Measurements from ENCODE around the gene KRTAP5-5. TPM values are rescaled to one million over a fixed set of nuclear protein-coding genes. Genes with fewer than 3 reads are reported as not detected.

KRTAP5-5 gene
- total and polyA plus RNA-seq, 10 of the 15 experiments (the other 5 are each of a cell fraction or from before 2014, with no cell fraction given): not detected

DNA sequence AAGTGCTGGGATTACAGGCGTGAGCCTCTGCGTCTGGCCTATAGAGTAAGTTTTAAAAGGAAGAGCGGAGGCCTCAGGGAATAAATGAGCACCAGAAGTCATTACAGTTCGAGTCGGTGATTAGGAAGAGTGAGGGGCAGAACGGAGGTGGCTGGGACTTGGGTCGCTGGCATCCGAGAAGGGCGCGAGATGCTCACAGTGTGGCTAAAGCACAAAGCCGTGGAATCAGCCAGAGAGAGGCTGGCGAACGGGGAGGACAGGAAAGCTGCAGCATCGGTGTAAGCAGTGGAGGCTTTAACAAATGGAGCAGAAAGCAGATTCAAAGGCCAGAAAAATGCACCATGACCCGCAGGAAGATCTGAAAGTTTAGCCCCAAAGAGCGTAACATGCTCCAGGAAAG, 5.0 kb upstream of the KRTAP5-5 start:
- POLR2A ChIA-PET: no interaction called here
- no peak for FAIRE-seq
- intact Hi-C loops (cut with micrococcal nuclease; ENCODE audit: unreplicated experiment): no loop called here

More for the DNA sequence above, 5.0 kb upstream of the KRTAP5-5 start:
- Histone ChIP-seq H3K9ac (ENCODE audit: control insufficient read depth, insufficient read depth, low read length) (no peak overlapping the region), H3K9me3 (replicated peaks; ENCODE audit: control insufficient read depth, insufficient read depth, low read length) (no peaks in the 10 kb centered on the region), H3K27me3 (replicated peaks in 1 of 2; ENCODE audit: control insufficient read depth in 2 of 2, insufficient read depth in 2 of 2, low read length in 1 of 2) (peaks cover 0 to 5% of the 10 kb centered on the region in 2 experiments; a peak in 2 of 4 replicates), H3K4me1 (ENCODE audit: control insufficient read depth, insufficient read depth, low read length) (no peaks in the 10 kb centered on the region), H3K27ac (ENCODE audit: control insufficient read depth, insufficient read depth) (no peak overlapping the region), H2AFZ (ENCODE audit: control insufficient read depth, low read depth, low read length) (no peak overlapping the region), H3K4me3 (no peak overlapping the region), H4K20me1 (ENCODE audit: control insufficient read depth, insufficient read depth) (no peaks in the 10 kb centered on the region), H3K4me2 (ENCODE audit: control insufficient read depth, insufficient read depth) (no peak overlapping the region), H3K36me3 (ENCODE audit: control insufficient read depth in 2 of 2, insufficient read depth in 2 of 2, low read length in 1 of 2) (no peaks in the 10 kb centered on the region), H3K79me2 (ENCODE audit: control insufficient read depth, insufficient read depth, low read length) (no peaks in the 10 kb centered on the region)
- RAD21 ChIA-PET (ENCODE audit: unreplicated experiment): no interaction called here
- 53% methylated on average over 16 of the region's 16 CpGs for WGBS (ENCODE audit: insufficient coverage, insufficient replicate concordance, low lambda C conversion rate, missing lambda C conversion rate)
- DNase-seq (ENCODE audit: low read depth, low spot score): no peak
- CTCF ChIA-PET: no interaction called here
- in situ Hi-C loops (cut with MboI): no loop called here
- TF ChIP-seq POLR2A (IDR thresholded peaks at IDR 0.05; ENCODE audit: low read depth, low read length) (no peak), NBN (IDR thresholded peaks at IDR 0.05) (no peak), RBBP5 (conservative IDR thresholded peaks at IDR 0.05) (no peak), BACH1 (IDR thresholded peaks at IDR 0.05; ENCODE audit: borderline replicate concordance) (no peak), YBX1 (IDR thresholded peaks at IDR 0.05) (no peak), SUZ12 (IDR thresholded peaks at IDR 0.05; ENCODE audit: unreplicated experiment) (no peak), WRNIP1 (IDR thresholded peaks at IDR 0.05; ENCODE audit: borderline replicate concordance, low read depth, low read length) (no peak), SP1 (IDR thresholded peaks at IDR 0.05; ENCODE audit: low read depth, low read length) (no peak), IKZF2 (IDR thresholded peaks at IDR 0.05) (no peak), EED (IDR thresholded peaks at IDR 0.05; ENCODE audit: low read depth) (no peak), RFX5 (IDR thresholded peaks at IDR 0.05; ENCODE audit: low read depth, low read length) (no peak), ZNF622 (IDR thresholded peaks at IDR 0.05) (no peak)
- TF ChIP-seq, protein P1, sequence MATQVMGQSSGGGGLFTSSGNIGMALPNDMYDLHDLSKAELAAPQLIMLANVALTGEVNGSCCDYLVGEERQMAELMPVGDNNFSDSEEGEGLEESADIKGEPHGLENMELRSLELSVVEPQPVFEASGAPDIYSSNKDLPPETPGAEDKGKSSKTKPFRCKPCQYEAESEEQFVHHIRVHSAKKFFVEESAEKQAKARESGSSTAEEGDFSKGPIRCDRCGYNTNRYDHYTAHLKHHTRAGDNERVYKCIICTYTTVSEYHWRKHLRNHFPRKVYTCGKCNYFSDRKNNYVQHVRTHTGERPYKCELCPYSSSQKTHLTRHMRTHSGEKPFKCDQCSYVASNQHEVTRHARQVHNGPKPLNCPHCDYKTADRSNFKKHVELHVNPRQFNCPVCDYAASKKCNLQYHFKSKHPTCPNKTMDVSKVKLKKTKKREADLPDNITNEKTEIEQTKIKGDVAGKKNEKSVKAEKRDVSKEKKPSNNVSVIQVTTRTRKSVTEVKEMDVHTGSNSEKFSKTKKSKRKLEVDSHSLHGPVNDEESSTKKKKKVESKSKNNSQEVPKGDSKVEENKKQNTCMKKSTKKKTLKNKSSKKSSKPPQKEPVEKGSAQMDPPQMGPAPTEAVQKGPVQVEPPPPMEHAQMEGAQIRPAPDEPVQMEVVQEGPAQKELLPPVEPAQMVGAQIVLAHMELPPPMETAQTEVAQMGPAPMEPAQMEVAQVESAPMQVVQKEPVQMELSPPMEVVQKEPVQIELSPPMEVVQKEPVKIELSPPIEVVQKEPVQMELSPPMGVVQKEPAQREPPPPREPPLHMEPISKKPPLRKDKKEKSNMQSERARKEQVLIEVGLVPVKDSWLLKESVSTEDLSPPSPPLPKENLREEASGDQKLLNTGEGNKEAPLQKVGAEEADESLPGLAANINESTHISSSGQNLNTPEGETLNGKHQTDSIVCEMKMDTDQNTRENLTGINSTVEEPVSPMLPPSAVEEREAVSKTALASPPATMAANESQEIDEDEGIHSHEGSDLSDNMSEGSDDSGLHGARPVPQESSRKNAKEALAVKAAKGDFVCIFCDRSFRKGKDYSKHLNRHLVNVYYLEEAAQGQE (IDR thresholded peaks at IDR 0.05; ENCODE audit: low read depth, low read length): no peak
- TF ChIP-seq, protein P2, sequence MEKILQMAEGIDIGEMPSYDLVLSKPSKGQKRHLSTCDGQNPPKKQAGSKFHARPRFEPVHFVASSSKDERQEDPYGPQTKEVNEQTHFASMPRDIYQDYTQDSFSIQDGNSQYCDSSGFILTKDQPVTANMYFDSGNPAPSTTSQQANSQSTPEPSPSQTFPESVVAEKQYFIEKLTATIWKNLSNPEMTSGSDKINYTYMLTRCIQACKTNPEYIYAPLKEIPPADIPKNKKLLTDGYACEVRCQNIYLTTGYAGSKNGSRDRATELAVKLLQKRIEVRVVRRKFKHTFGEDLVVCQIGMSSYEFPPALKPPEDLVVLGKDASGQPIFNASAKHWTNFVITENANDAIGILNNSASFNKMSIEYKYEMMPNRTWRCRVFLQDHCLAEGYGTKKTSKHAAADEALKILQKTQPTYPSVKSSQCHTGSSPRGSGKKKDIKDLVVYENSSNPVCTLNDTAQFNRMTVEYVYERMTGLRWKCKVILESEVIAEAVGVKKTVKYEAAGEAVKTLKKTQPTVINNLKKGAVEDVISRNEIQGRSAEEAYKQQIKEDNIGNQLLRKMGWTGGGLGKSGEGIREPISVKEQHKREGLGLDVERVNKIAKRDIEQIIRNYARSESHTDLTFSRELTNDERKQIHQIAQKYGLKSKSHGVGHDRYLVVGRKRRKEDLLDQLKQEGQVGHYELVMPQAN (conservative IDR thresholded peaks at IDR 0.05): no peak
- TF ChIP-seq, protein P3, sequence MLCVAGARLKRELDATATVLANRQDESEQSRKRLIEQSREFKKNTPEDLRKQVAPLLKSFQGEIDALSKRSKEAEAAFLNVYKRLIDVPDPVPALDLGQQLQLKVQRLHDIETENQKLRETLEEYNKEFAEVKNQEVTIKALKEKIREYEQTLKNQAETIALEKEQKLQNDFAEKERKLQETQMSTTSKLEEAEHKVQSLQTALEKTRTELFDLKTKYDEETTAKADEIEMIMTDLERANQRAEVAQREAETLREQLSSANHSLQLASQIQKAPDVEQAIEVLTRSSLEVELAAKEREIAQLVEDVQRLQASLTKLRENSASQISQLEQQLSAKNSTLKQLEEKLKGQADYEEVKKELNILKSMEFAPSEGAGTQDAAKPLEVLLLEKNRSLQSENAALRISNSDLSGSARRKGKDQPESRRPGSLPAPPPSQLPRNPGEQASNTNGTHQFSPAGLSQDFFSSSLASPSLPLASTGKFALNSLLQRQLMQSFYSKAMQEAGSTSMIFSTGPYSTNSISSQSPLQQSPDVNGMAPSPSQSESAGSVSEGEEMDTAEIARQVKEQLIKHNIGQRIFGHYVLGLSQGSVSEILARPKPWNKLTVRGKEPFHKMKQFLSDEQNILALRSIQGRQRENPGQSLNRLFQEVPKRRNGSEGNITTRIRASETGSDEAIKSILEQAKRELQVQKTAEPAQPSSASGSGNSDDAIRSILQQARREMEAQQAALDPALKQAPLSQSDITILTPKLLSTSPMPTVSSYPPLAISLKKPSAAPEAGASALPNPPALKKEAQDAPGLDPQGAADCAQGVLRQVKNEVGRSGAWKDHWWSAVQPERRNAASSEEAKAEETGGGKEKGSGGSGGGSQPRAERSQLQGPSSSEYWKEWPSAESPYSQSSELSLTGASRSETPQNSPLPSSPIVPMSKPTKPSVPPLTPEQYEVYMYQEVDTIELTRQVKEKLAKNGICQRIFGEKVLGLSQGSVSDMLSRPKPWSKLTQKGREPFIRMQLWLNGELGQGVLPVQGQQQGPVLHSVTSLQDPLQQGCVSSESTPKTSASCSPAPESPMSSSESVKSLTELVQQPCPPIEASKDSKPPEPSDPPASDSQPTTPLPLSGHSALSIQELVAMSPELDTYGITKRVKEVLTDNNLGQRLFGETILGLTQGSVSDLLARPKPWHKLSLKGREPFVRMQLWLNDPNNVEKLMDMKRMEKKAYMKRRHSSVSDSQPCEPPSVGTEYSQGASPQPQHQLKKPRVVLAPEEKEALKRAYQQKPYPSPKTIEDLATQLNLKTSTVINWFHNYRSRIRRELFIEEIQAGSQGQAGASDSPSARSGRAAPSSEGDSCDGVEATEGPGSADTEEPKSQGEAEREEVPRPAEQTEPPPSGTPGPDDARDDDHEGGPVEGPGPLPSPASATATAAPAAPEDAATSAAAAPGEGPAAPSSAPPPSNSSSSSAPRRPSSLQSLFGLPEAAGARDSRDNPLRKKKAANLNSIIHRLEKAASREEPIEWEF (IDR thresholded peaks at IDR 0.05; ENCODE audit: insufficient replicate concordance, low read depth, low read length): no peak
- BruUV-seq (replicated peaks): no TSS peak
- SMC1A ChIA-PET (ENCODE audit: uncharacterized antibody, unreplicated experiment): no interaction called here
- ATAC-seq: no peak
